CD4-positive, alpha-beta memory T cell (primary cell): ENCODE data around the gene MYO9A. TPM values are rescaled to one million over a fixed set of nuclear protein-coding genes. Genes with fewer than 3 reads are reported as not detected.
"Not testable (repeated sequence)": the region's sequence is repeated elsewhere in the genome, so short reads cannot be mapped to it uniquely, and the experiment has no call there.

Source experiments
- CTCF ChIA-PET: fragments of 350-600 bp; sonication (Branson Sonifier 250); formaldehyde crosslinking; loops from one replicate; lab custom pipeline; 2021; ENCODE audit warnings: inconsistent platforms; ENCODE audit not compliant: partially characterized antibody; lab: Charles Lee
- POLR2A ChIA-PET: fragments of 350-600 bp; sonication (Branson Sonifier 250); formaldehyde crosslinking; loops from one replicate; lab custom pipeline; 2021; ENCODE audit not compliant: partially characterized antibody; lab: Charles Lee
- DNase-seq, 5 donors: peaks; one replicate each; pipeline versions ENCODE4 v3.0.0 to v3.0.0-alpha.2; 2020 to 2022; ENCODE audit warnings: mixed read lengths in 1 of 5
- H3K27ac ChIP-seq: one replicate; pipeline ENCODE4 v1.7.0; 2013; ENCODE audit warnings: low read depth, low read length
- H3K27me3 ChIP-seq: 2 replicates; pipeline ENCODE4 v1.7.0; 2013; ENCODE audit warnings: mild to moderate bottlenecking, low read length, moderate library complexity; ENCODE audit not compliant: insufficient read depth
- H3K36me3 ChIP-seq: 2 replicates; pipeline ENCODE4 v1.7.0; 2013; ENCODE audit warnings: mild to moderate bottlenecking, low read length, moderate library complexity; ENCODE audit not compliant: insufficient read depth
- H3K4me1 ChIP-seq: 2 replicates; pipeline ENCODE4 v1.7.0; 2013; ENCODE audit warnings: mild to moderate bottlenecking, low read length, moderate library complexity; ENCODE audit not compliant: insufficient read depth
- H3K4me3 ChIP-seq, 2 donors: one replicate each; pipeline ENCODE4 v1.7.0; 2013; ENCODE audit warnings: low read length in 2 of 2, mild to moderate bottlenecking in 1 of 2
- H3K9me3 ChIP-seq, 2 donors: one replicate each; pipeline ENCODE4 v1.7.0; 2013; ENCODE audit warnings: low read length in 2 of 2, control low read depth in 1 of 2; ENCODE audit not compliant: control insufficient read depth in 1 of 2
- H3K27ac Mint-ChIP-seq, 7 donors: one replicate each; pipeline ENCODE4 v1.8.0; 2020 to 2021; ENCODE audit warnings: mixed read lengths in 7 of 7, mild to moderate bottlenecking in 6 of 7, inconsistent platforms in 3 of 7, moderate library complexity in 3 of 7
- H3K27me3 Mint-ChIP-seq, 2 donors: one replicate each; pipeline ENCODE4 v1.8.0; 2020 to 2021; ENCODE audit warnings: mixed read lengths in 2 of 2
- H3K36me3 Mint-ChIP-seq, 2 donors: one replicate each; pipeline ENCODE4 v1.8.0; 2020 to 2021; ENCODE audit warnings: mixed read lengths in 2 of 2, inconsistent platforms in 1 of 2, mild to moderate bottlenecking in 1 of 2
- H3K4me1 Mint-ChIP-seq, 4 donors: one replicate each; pipeline ENCODE4 v1.8.0; 2020 to 2021; ENCODE audit warnings: mixed read lengths in 4 of 4, mild to moderate bottlenecking in 1 of 4
- H3K4me3 Mint-ChIP-seq, 8 donors: one replicate each; pipeline ENCODE4 v1.8.0; 2020 to 2021; ENCODE audit warnings: mixed read lengths in 8 of 8, mild to moderate bottlenecking in 7 of 8, moderate library complexity in 6 of 8, inconsistent platforms in 3 of 8
- H3K9me3 Mint-ChIP-seq, 8 donors: one replicate each; pipeline ENCODE4 v1.8.0; 2020 to 2021; ENCODE audit warnings: mixed read lengths in 8 of 8, mild to moderate bottlenecking in 5 of 8, inconsistent platforms in 3 of 8, moderate library complexity in 1 of 8
- intact Hi-C: fragments of 100-400 bp; cut with micrococcal nuclease; formaldehyde crosslinking; loops from one replicate; pipeline ENCODE4 v1.15.1; 2023
- polyA plus RNA-seq, 2 donors: library from polyadenylated mRNA; unstranded; fragments of 300-500 nt; fragmentation: Illumina TruSeq; gene quantifications; one replicate each; pipeline ENCODE4 v1.2.3, GENCODE V29; 2021
- total RNA-seq, 2 experiments: library from RNA; stranded (reverse); gene quantifications; one replicate each; pipeline ENCODE4 v1.2.3, GENCODE V29; 2021

MYO9A gene
- total and polyA plus RNA-seq, 4 experiments from 2014 or later = 7.8 to 44.0 (median 28.0) TPM

- Mint-ChIP-seq H3K9me3 (no peaks in the 10 kb centered on the region), H3K4me1 (peaks cover 15 to 30% (median 21%) of the 10 kb centered on the region in 4 donors), H3K27me3 (no peaks in the 10 kb centered on the region), H3K4me3 (no peak overlapping the region), H3K27ac (peak overlapping the region in 1 of 7 donors; percentile 25), H3K36me3 (no peaks in the 10 kb centered on the region)
- no peak for DNase-seq
- intact Hi-C loops = no loop called here
- CTCF ChIA-PET = interaction anchor here (0.7 kb wide), 1 partner anchor 69 kb away, joined by 4 read pairs; no protein-coding TSS in a partner anchor
- POLR2A ChIA-PET = no interaction called here
- no peaks in the 10 kb centered on the region for H3K4me1 ChIP-seq
- H3K27ac ChIP-seq = no peak overlapping the region
- H3K4me3 ChIP-seq = no peak overlapping the region
- no peaks in the 10 kb centered on the region for H3K9me3 ChIP-seq
- H3K27me3 ChIP-seq = no peaks in the 10 kb centered on the region
- H3K36me3 ChIP-seq = no peaks in the 10 kb centered on the region
These were observed 7.6 kb downstream of the MYO9A start for GRCh38 chr15:72110355-72110754.

GRCh38 chr15:72106068-72106467 lies 11.9 kb downstream of the MYO9A start:
- H3K27me3 Mint-ChIP-seq = no peaks in the 10 kb centered on the region
- H3K4me1 Mint-ChIP-seq = peaks cover 9 to 13% (median 11%) of the 10 kb centered on the region in 4 donors
- Histone ChIP-seq H3K27me3 (no peaks in the 10 kb centered on the region), H3K4me1 (no peaks in the 10 kb centered on the region), H3K4me3 (no peak overlapping the region), H3K27ac (no peak overlapping the region), H3K9me3 (no peaks in the 10 kb centered on the region), H3K36me3 (no peaks in the 10 kb centered on the region)
- intact Hi-C loops = no loop called here
- ChIA-PET POLR2A (no interaction called here), CTCF (no interaction called here)
- H3K4me3 Mint-ChIP-seq = no peak overlapping the region
- H3K27ac Mint-ChIP-seq = no peak overlapping the region
- no peak for DNase-seq
- no peaks in the 10 kb centered on the region for H3K9me3 Mint-ChIP-seq
- H3K36me3 Mint-ChIP-seq = no peaks in the 10 kb centered on the region

DNA sequence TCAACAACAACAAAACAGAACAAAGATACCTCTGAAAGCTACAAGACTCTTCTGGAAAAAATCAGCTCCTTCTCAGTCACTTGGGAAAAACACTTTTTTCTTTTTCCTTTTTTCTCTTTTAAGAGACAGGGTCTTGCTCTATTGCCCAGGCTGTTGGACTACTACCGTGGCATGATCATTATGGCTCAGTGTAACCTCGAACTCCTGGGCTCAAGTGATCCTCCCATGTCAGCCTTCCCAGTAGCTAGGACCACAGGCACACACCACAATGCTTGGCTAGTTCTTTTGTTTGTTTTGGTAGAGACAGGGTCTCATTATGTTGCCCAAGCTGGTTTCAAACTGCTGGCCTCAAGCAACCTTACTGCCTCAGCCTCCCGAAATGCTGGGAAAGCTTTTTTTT lies 12.8 kb downstream of the MYO9A start:
- H3K27ac Mint-ChIP-seq = peak overlapping the region in 1 of 7 donors; percentile 60
- POLR2A ChIA-PET = no interaction called here

DNA sequence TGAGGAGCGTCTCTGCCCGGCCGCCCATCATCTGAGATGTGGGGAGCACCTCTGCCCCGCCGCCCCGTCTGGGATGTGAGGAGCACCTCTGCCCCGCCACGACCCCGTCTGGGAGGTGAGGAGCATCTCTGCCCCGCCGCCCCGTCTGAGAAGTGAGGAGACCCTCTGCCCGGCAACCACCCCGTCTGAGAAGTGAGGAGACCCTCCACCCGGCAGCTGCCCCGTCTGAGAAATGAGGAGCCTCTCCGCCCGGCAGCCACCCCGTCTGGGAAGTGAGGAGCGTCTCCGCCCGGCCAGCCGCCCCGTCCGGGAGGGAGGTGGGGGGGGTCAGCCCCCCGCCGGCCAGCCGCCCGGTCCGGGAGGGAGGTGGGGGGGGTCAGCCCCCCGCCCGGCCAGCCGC lies 17.4 kb downstream of the MYO9A start:
- H3K4me3 ChIP-seq, DNase-seq, H3K27me3 Mint-ChIP-seq, H3K9me3 ChIP-seq, H3K36me3 ChIP-seq, H3K27me3 ChIP-seq, POLR2A ChIA-PET, H3K27ac ChIP-seq, intact Hi-C loops, H3K9me3 Mint-ChIP-seq, CTCF ChIA-PET, H3K27ac Mint-ChIP-seq, H3K4me3 Mint-ChIP-seq, H3K4me1 ChIP-seq: not testable (repeated sequence)
- peaks cover 0 to 15% of the 10 kb centered on the region in 2 donors for H3K36me3 Mint-ChIP-seq
- peaks cover 7 to 12% (median 10%) of the 10 kb centered on the region in 4 donors for H3K4me1 Mint-ChIP-seq

More for the DNA sequence above, 12.8 kb downstream of the MYO9A start:
- Mint-ChIP-seq H3K27me3 (no peaks in the 10 kb centered on the region), H3K4me3 (no peak overlapping the region), H3K4me1 (peaks cover 7 to 13% (median 11%) of the 10 kb centered on the region in 4 donors), H3K9me3 (no peaks in the 10 kb centered on the region), H3K36me3 (no peaks in the 10 kb centered on the region)
- Histone ChIP-seq H3K27ac (no peak overlapping the region), H3K4me3 (no peak overlapping the region), H3K36me3 (no peaks in the 10 kb centered on the region), H3K4me1 (no peaks in the 10 kb centered on the region), H3K27me3 (no peaks in the 10 kb centered on the region), H3K9me3 (no peaks in the 10 kb centered on the region)
- CTCF ChIA-PET = interaction anchor here (1.0 kb wide), 1 partner anchor 8 kb away, joined by 3 read pairs; no protein-coding TSS in a partner anchor
- no peak for DNase-seq
- intact Hi-C loops = no loop called here

GRCh38 chr15:72099155-72099554 lies 18.8 kb downstream of the MYO9A start:
- Mint-ChIP-seq H3K4me3 (no peak overlapping the region), H3K27ac (no peak overlapping the region), H3K4me1 (peaks cover 5 to 9% (median 7%) of the 10 kb centered on the region in 4 donors), H3K27me3 (no peaks in the 10 kb centered on the region), H3K9me3 (no peaks in the 10 kb centered on the region), H3K36me3 (peaks cover 0 to 15% of the 10 kb centered on the region in 2 donors)
- Histone ChIP-seq H3K4me3 (no peak overlapping the region), H3K9me3 (no peaks in the 10 kb centered on the region), H3K36me3 (no peaks in the 10 kb centered on the region), H3K4me1 (no peaks in the 10 kb centered on the region), H3K27ac (no peak overlapping the region), H3K27me3 (no peaks in the 10 kb centered on the region)
- ChIA-PET CTCF (interaction anchor here (0.7 kb wide), 1 partner anchor 63 kb away, joined by 3 read pairs; no protein-coding TSS in a partner anchor), POLR2A (no interaction called here)
- intact Hi-C loops = no loop called here
- DNase-seq = no peak

DNA sequence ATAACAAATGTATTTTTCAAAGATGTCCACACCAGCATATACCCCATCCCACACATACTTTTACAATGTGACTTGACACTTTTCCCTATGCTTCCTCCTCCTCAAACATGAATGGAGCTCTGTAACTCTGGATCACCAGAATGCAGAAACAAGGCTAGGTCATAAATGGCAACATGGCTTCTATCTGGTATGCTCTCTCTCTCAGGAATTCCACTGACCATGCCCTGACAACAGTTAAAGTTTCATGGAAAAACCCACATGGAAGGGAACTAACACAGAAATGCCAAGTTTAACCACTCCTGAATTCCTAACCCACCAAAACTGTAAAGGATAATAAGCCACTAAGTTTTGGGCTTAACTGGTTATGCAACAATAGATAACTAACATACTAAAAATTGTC lies 19.9 kb downstream of the MYO9A start:
- ChIA-PET POLR2A (no interaction called here), CTCF (no interaction called here)
- no peak overlapping the region for H3K27ac ChIP-seq
- H3K27me3 ChIP-seq = no peaks in the 10 kb centered on the region
- no peak for DNase-seq
- Mint-ChIP-seq H3K36me3 (peaks cover 0 to 16% of the 10 kb centered on the region in 2 donors), H3K9me3 (no peaks in the 10 kb centered on the region), H3K4me3 (no peak overlapping the region), H3K4me1 (peaks cover 0 to 7% (median 2%) of the 10 kb centered on the region in 4 donors), H3K27me3 (no peaks in the 10 kb centered on the region), H3K27ac (no peak overlapping the region)
- no peaks in the 10 kb centered on the region for H3K9me3 ChIP-seq
- no peak overlapping the region for H3K4me3 ChIP-seq
- intact Hi-C loops = no loop called here
- H3K4me1 ChIP-seq = no peaks in the 10 kb centered on the region
- H3K36me3 ChIP-seq = no peaks in the 10 kb centered on the region

GRCh38 chr15:72096796-72097195 lies 21.2 kb downstream of the MYO9A start:
- Mint-ChIP-seq H3K27me3 (no peaks in the 10 kb centered on the region), H3K4me3 (no peak overlapping the region), H3K36me3 (peaks cover 0 to 21% of the 10 kb centered on the region in 2 donors), H3K4me1 (peaks cover 0 to 10% (median 3%) of the 10 kb centered on the region in 4 donors), H3K9me3 (no peaks in the 10 kb centered on the region), H3K27ac (no peak overlapping the region)
- Histone ChIP-seq H3K9me3 (no peaks in the 10 kb centered on the region), H3K27ac (no peak overlapping the region), H3K4me3 (no peak overlapping the region), H3K4me1 (no peaks in the 10 kb centered on the region), H3K36me3 (no peaks in the 10 kb centered on the region), H3K27me3 (no peaks in the 10 kb centered on the region)
- ChIA-PET POLR2A (no interaction called here), CTCF (no interaction called here)
- DNase-seq = no peak
- intact Hi-C loops = no loop called here
